ENCODE measurements around the gene HOXD9.

The HOXD9 gene

GRCh38 chr2:176157499-176158185 lies 35.1 kb downstream of the HOXD9 start:
- no peak for DNase-seq

- no peak for DNase-seq
These were observed 35.7 kb downstream of the HOXD9 start for GRCh38 chr2:176158186-176158591.

- DNase-seq: no peak
These were observed 36.5 kb downstream of the HOXD9 start for GRCh38 chr2:176158855-176159662.

GRCh38 chr2:176159663-176160250 lies 37.2 kb downstream of the HOXD9 start:
- no peak for DNase-seq

GRCh38 chr2:176160251-176160985 lies 37.9 kb downstream of the HOXD9 start:
- no peak for DNase-seq

GRCh38 chr2:176160986-176161824 lies 38.7 kb downstream of the HOXD9 start:
- DNase-seq: no peak

- DNase-seq: no peak
These were observed 39.5 kb downstream of the HOXD9 start for GRCh38 chr2:176161825-176162626.

- no peak for DNase-seq
These were observed 40.6 kb downstream of the HOXD9 start for GRCh38 chr2:176162911-176163671.

- no peak for DNase-seq
These were observed 41.1 kb downstream of the HOXD9 start for GRCh38 chr2:176163672-176164056.

GRCh38 chr2:176164201-176164600 lies 41.7 kb downstream of the HOXD9 start:
- no peak for DNase-seq

- no peak for DNase-seq
These were observed 42.3 kb downstream of the HOXD9 start for GRCh38 chr2:176164611-176165369.

GRCh38 chr2:176165370-176166050 lies 43.0 kb downstream of the HOXD9 start:
- DNase-seq: no peak

GRCh38 chr2:176166272-176166671 lies 43.8 kb downstream of the HOXD9 start:
- DNase-seq: no peak

- DNase-seq: no peak
These were observed 44.9 kb downstream of the HOXD9 start for GRCh38 chr2:176167398-176167797.

GRCh38 chr2:176169181-176169580 lies 46.7 kb downstream of the HOXD9 start:
- no peak for DNase-seq

- DNase-seq: no peak
These were observed 47.2 kb downstream of the HOXD9 start for GRCh38 chr2:176169711-176170110.

GRCh38 chr2:176170602-176171305 lies 48.2 kb downstream of the HOXD9 start:
- no peak for DNase-seq

- DNase-seq: no peak
These were observed 49.0 kb downstream of the HOXD9 start for GRCh38 chr2:176171351-176172006.
